Daoy (cell line): Measurements from ENCODE around the gene PPFIBP1. TPM values are rescaled to one million over a fixed set of nuclear protein-coding genes. Genes with fewer than 3 reads are reported as not detected.
A peak's percentile ranks its signal among the peaks of the same experiment; 100 is the strongest.
"Not testable (repeated sequence)": the region's sequence is repeated elsewhere in the genome, so short reads cannot be mapped to it uniquely, and the experiment has no call there.

ENCODE experiments used
- DNase-seq: peaks from one replicate; pipeline ENCODE4 v3.0.0-alpha.2; 2015; ENCODE audit warnings: low read depth
- total RNA-seq: library from RNA; depleted of rRNA; stranded (reverse); fragments of >200 nt; shearing (Covaris generic); gene quantifications from 2 replicates; pipeline ENCODE4 v1.2.3, GENCODE V29; 2014

PPFIBP1 gene
- total RNA-seq, 1 experiment from 2014 or later = 77.7 TPM

DNA sequence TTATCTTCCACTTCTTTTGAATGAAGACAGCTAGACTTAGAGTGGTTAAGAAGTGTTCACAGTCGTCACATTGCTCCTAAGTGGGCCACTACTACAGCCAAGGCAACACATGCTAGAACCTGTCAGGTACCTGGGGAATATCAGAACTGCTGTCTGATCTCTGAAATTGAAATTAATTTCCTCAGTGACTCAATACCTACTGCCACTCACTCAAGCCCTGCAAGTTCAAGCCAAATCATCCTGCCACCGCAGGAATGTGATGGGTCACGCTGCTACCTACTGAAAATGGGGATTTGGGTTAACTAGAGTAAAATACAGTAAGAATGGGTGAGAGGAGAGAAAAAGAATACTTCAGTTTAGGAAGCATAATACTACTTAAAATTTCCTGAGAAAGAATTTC lies 67.7 kb downstream of the PPFIBP1 start:
- DNase-seq = not testable (repeated sequence)

DNA sequence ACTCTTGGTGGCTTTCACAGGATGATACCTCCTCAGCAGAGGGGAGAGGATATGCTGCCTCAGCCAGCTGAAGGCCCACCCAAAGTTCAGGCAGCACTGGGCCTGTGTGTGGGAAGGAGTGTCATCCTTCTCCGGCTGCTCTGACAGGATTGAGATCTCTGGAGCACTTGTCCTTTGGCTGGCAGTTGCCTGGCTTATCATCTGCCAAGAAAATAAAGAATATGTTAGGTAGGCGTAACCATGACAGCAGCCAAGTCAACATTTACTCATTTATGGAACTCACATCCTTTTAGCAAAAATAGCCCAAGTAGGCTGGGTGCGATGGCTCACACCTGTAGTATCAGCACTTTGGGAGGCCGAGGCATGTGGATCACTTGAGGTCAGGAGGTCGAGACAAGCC lies 68.5 kb downstream of the PPFIBP1 start:
- DNase-seq = peak; percentile 59

DNA sequence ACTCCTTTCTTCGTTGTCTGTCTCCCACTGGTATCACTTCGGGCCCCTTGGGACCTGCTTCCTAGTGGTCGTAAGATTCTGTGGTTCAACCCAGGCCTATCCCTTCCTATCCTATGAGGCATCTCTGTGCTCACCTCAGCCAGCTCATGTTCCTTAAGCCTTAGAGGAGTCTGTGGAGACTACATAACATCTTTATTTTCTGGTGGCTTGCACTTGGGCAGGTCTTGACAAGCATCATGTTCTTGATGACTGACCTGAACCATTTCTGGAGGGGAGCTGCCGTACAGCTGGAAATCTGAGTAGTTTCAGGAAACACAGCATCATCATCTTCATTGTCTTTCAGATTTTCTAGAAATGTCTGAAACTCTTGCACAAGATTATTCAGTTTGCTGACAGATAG lies 69.3 kb downstream of the PPFIBP1 start:
- DNase-seq = no peak

DNA sequence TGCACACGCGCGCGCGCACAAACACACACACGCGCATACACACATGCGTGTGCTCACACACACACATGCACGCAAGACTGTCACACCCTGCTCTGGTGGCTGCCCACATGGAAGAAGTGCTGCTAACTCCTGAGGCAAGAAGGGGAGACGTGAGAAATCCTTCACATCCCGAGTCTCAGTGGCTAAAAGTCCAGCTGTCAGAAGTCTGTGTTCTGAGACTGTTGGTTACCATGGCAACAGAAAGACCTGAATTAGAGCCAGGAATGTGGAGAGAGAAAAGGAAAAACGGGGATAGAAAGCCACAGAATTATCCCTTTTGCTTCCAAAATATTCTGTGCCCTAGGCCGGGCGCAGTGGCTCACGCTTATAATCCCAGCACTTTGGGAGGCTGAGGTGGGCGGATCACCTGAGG lies 71.2 kb downstream of the PPFIBP1 start:
- no peak for DNase-seq

DNA sequence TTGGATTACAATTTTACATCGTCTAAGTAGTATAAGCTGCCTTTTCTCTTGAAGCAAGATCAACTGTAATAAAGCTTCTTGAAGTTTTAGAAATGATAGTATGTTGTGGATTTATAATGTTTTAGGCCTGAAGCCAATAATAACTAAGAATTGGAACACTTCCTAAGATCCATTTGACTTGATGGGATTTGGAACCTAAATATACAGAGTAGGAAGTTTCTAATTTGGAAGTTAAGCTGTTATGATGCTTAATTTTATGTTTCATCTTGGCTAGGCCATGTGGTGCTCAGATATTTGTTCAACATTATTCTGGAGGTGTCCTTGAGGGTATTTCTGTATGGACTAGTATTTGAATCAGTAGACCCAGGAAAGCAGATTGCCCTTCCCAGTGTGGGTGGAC lies 74.9 kb downstream of the PPFIBP1 start:
- DNase-seq = not testable (repeated sequence)

DNA sequence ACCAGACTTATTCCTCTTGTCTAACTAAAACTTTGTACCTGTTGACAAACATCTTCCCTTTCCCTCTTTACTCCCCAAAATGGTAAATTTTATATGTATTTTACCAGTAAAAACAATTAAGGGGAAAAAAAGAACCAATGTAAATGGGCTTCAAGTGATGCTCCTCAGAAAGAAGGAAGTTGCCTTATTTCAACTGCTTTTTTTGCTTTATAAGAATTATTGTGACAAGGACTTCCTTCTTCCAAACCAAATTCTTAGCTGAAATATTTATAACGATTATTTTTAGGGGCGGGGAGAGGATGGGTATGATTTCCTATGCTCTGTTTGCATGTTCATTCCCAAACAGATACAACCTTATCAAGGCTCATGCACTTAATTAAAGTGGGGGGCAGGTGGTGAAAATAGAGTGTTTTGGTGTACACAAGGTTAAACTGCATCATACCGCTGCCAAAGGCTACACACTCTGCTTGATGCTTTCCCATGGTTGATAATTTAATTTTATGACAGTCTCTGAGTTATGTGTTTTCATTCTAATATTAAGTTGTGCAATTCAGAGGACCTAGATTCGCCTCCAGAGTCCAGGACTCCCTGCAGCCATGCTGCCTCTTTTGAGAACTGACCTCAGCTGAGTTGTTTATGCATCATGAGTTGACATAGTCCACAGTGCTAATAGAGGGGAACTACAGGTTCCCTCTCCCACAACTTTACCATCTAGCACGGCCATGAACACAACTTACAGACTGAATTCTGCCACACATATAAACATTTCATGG lies 77.2 kb downstream of the PPFIBP1 start:
- not testable (repeated sequence) for DNase-seq

GRCh38 chr12:27602516-27602915 lies 78.5 kb downstream of the PPFIBP1 start:
- no peak for DNase-seq

- no peak for DNase-seq
These were observed 80.4 kb downstream of the PPFIBP1 start for GRCh38 chr12:27604431-27604830.

GRCh38 chr12:27606986-27607385 lies 83.0 kb downstream of the PPFIBP1 start:
- no peak for DNase-seq

- DNase-seq = no peak
These were observed 83.6 kb downstream of the PPFIBP1 start for GRCh38 chr12:27607591-27607990.

- no peak for DNase-seq
These were observed 84.9 kb downstream of the PPFIBP1 start for GRCh38 chr12:27608890-27609289.

GRCh38 chr12:27610374-27610773 lies 86.4 kb downstream of the PPFIBP1 start:
- DNase-seq = no peak

DNA sequence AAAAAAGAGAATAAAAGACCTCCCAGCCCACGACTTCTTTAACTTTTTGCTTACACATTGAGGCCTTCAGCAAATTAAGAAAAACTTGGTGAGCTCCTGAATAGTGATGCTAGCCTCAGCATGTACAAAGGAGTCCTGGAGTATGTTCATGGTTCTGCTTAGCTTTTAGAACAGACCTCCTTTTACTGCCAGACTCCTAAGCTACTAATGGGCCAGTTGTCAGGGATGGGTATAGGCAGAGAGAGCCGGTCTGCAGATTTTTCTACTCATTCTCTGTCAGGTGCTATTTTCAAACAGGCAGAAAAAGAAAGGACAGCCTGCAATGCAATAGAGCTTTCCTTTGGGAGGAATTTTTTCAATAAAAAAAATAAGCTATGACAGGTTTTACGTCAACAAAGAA lies 90.4 kb downstream of the PPFIBP1 start:
- no peak for DNase-seq

DNA sequence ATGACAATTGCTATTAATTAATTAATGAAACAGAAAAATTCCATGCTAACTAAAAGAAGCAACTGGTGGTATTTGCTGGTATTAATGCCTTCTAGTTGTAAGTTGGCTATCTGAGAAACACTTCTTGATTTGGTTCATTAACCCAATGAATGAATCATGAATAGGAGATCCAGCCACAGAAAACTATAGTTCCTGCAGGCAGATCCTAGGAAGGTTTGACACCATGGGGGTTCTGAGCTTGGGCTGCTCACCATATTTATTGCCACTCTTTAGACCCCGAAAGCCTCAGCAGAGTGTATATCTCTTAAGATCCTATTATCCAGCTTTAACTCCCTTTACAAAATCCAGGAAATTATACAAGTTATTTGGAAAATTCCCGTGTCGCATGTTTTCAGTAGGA lies 90.9 kb downstream of the PPFIBP1 start:
- DNase-seq = no peak

DNA sequence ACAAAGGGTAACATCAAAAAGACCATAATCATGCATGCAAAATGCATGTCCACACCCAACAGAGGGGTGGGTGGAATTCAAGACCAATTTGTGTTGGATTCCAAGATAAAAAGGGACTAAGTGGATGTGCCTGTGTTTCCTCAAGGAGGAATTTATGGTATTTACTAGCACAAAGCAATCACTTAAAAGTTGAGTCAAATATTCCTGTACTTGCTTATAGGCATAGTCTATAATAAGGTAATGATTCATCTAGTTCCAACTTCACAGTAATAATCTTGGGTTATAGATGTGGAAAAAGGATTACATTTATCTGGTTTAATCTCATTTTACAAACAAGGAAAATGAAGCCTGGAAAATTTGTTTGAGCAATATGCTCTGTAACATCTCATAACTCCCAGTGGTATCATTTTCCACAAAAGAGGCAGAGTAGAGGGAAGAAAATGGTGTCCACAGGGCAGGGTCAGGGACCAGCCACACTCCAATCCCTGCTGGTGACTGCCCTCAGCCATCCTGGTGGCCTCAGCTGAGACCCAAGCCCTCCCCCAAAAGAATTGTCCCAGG lies 91.4 kb downstream of the PPFIBP1 start:
- DNase-seq = no peak

DNA sequence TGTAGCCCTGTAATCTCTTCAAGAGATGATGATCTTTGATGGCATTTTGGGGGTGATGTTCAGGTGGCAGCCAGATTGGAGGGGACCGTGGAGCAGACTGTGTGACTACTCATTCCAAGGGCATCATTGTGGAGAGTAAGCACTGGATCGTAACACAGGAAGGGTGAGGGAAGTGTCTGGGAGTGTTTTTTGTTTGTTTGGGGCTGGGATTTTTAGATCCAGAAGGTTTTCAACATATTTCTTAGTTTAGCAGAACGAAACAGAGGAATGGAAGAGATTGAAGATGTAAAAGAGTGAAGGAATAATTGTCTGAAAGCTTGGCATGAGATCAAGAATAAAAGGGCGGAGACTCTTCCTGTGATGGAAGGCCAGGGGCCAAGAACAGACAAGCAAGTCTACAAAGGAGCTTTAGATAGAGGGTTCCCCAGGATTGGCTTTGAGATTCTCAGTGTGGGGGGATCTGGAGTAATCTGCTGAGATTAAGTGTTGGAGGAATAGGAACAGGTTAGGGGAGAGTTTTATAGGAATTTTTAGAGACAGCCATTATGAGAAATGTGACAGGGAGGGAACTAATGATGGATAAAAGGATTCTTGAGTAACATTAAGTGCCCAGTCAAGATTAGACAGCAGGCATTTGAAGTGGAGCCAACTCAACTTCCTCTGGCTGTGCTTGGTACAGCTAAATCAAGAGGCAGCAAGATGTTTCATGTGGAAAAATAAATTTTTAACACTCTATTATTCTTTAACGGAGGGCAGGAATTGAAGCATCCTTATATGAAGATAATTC lies 92.5 kb downstream of the PPFIBP1 start:
- peak; percentile 42 for DNase-seq

DNA sequence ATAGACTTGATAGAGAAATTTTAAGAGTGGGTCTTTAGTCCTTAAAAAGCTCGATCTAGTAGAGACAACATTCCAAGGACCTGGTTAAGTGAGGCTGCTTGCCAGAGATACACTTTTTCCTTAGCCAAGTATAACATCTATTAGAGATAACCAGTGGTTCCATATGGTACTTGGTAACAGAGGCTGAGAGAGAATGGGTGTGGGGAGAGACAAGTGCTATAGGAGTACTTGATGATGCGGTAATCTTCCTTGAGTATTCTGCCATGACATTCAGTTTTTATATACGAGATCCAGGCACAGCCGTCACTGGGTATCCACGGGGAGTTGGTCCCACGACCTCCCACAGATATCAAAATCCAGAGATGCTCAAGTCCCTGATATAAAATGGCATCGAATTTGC lies 94.8 kb downstream of the PPFIBP1 start:
- DNase-seq = peak; percentile 51

DNA sequence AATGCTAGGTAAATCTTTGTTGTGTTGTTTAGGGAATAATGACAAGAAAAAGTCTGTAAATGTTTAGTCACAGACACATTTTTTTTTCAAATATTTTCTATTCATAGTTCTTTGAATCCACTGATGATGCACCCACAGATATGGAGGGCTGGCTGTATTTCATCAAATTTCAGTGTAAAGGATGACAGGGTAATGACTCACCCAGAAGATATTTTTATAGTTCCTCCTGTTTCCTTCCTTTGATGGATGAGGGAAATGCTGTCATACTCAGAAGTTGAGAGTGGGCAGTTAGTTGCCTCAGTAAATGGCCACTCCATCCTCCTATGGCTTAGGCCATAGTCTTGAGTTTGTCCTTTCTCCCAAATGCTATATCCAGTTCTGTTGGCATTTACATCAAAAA lies 95.3 kb downstream of the PPFIBP1 start:
- DNase-seq = peak; percentile 83

GRCh38 chr12:27620121-27620520 lies 96.1 kb downstream of the PPFIBP1 start:
- DNase-seq = peak; percentile 64

- no peak for DNase-seq
These were observed 98.6 kb downstream of the PPFIBP1 start for GRCh38 chr12:27622436-27623195.

- DNase-seq = peak; percentile 45
These were observed 99.6 kb downstream of the PPFIBP1 start for GRCh38 chr12:27623645-27624044.

- DNase-seq = no peak
These were observed 100.6 kb downstream of the PPFIBP1 start for GRCh38 chr12:27624586-27624985.
